SK-N-SH (cell line): ENCODE data around the gene SCNN1A. TPM values are rescaled to one million over a fixed set of nuclear protein-coding genes. Genes with fewer than 3 reads are reported as not detected.
A peak's percentile ranks its signal among the peaks of the same experiment; 100 is the strongest.

Experiments used
- CTCF ChIA-PET: fragments of 300-600, 350-600 bp; formaldehyde crosslinking; extraction: SDS; loops from one replicate; lab custom pipeline; 2021; lab: Yijun Ruan, JAX
- POLR2A ChIA-PET: fragments of 350-600 bp; sonication (Branson Sonifier 250); formaldehyde crosslinking; extraction: SDS; loops from one replicate; lab custom pipeline; 2020; ENCODE audit warnings: antibody characterized with exemption, inconsistent platforms; lab: Yijun Ruan, JAX
- DNase-seq: peaks from one replicate; pipeline ENCODE4 v3.0.0; 2012
- H2AFZ ChIP-seq: fragments of 200-600 bp; sonication (generic); 2 replicates; pipeline ENCODE4 v1.8.1; 2016; ENCODE audit warnings: antibody characterized with exemption, mild to moderate bottlenecking, low read depth
- H3F3A ChIP-seq: fragments of 200-600 bp; sonication (generic); replicated peaks from 2 replicates; pipeline ENCODE3; 2016; ENCODE audit warnings: antibody characterized with exemption, mild to moderate bottlenecking; ENCODE audit not compliant: insufficient read depth
- H3K27ac ChIP-seq, 2 experiments: fragments of 200-500 bp in 1 of 2; fragments of 200-600 bp in 1 of 2; sonication (Bioruptor generic) in 1 of 2; sonication (generic), shearing (Covaris generic) in 1 of 2; 2 replicates each; pipeline versions ENCODE4 v1.5.1 to v1.6.1; 2014 to 2016; ENCODE audit warnings: low read depth in 2 of 2, inconsistent platforms in 1 of 2, low read length in 1 of 2, mild to moderate bottlenecking in 1 of 2, mixed read lengths in 1 of 2
- H3K27me3 ChIP-seq: fragments of 200-600 bp; sonication (generic), shearing (Covaris generic); 2 replicates; pipeline ENCODE4 v1.6.1; 2016; ENCODE audit warnings: mixed run types; ENCODE audit not compliant: insufficient read depth
- H3K36me3 ChIP-seq, 2 experiments: fragments of 200-500 bp in 1 of 2; fragments of 200-600 bp in 1 of 2; sonication (Bioruptor generic) in 1 of 2; sonication (generic) in 1 of 2; replicated peaks in 1 of 2; 2 replicates each; pipeline versions ENCODE3 to v1.5.1; 2014 to 2016; ENCODE audit warnings: low read length in 1 of 2, mild to moderate bottlenecking in 1 of 2; ENCODE audit not compliant: insufficient read depth in 2 of 2, control insufficient read depth in 1 of 2
- H3K4me1 ChIP-seq, 2 experiments: fragments of 200-500 bp in 1 of 2; fragments of 200-600 bp in 1 of 2; sonication (Bioruptor generic) in 1 of 2; sonication (generic), shearing (Covaris generic) in 1 of 2; 2 replicates each; pipeline versions ENCODE4 v1.5.1 to v1.6.1; 2014 to 2016; ENCODE audit warnings: low read depth in 1 of 2, low read length in 1 of 2, mixed run types in 1 of 2; ENCODE audit not compliant: insufficient read depth in 2 of 2, control insufficient read depth in 1 of 2
- H3K4me2 ChIP-seq: fragments of 200-600 bp; sonication (generic), shearing (Covaris generic); 2 replicates; pipeline ENCODE4 v1.6.1; 2017; ENCODE audit warnings: mixed run types
- H3K4me3 ChIP-seq, 2 experiments: fragments of 200-500 bp in 1 of 2; fragments of 200-600 bp in 1 of 2; sonication (Bioruptor generic) in 1 of 2; sonication (generic), shearing (Covaris generic) in 1 of 2; 2 replicates each; pipeline versions ENCODE4 v1.5.1 to v1.8.1; 2014 to 2016; ENCODE audit warnings: low read depth in 2 of 2, inconsistent platforms in 1 of 2, low read length in 1 of 2, mild to moderate bottlenecking in 1 of 2, mixed read lengths in 1 of 2, moderate library complexity in 1 of 2
- H3K79me2 ChIP-seq: fragments of 200-600 bp; sonication (generic); 2 replicates; pipeline ENCODE4 v1.8.1; 2017; ENCODE audit warnings: mild to moderate bottlenecking; ENCODE audit not compliant: insufficient read depth
- H3K9ac ChIP-seq: fragments of 200-600 bp; sonication (generic); 2 replicates; pipeline ENCODE4 v1.6.1; 2017; ENCODE audit warnings: mixed run types
- H3K9me2 ChIP-seq: fragments of 200-600 bp; sonication (generic); 2 replicates; pipeline ENCODE4 v1.6.1; 2017; ENCODE audit warnings: mixed run types
- H3K9me3 ChIP-seq: fragments of 200-600 bp; sonication (generic); 2 replicates; pipeline ENCODE4 v1.6.1; 2017; ENCODE audit warnings: mixed run types, mild to moderate bottlenecking, moderate library complexity
- H4K20me1 ChIP-seq: fragments of 200-600 bp; sonication (generic); 2 replicates; pipeline ENCODE4 v1.6.1; 2017; ENCODE audit warnings: mild to moderate bottlenecking, mixed run types; ENCODE audit not compliant: insufficient read depth
- ELF1 ChIP-seq: IDR thresholded peaks from 2 replicates; pipeline ENCODE4 v1.4.0; 2012
- FOXJ3 ChIP-seq: sonication (generic); formaldehyde crosslinking; IDR thresholded peaks from 2 replicates; pipeline ENCODE4 v1.5.1; 2020; ENCODE audit warnings: mild to moderate bottlenecking, missing genetic modification reagents
- POLR2AphosphoS5 ChIP-seq: IDR thresholded peaks from 2 replicates; pipeline ENCODE4 v1.6.1; 2012; ENCODE audit warnings: low read depth, low read length
- RCOR1 ChIP-seq: fragments of 150-350 bp; IDR thresholded peaks from 2 replicates; pipeline ENCODE4 v1.6.1; 2017; ENCODE audit warnings: antibody characterized with exemption, low read length
- RFX5 ChIP-seq: IDR thresholded peaks from 2 replicates; pipeline ENCODE4 v1.6.1; 2012; ENCODE audit warnings: mild to moderate bottlenecking, improper control_type of control experiment, low read length
- YY1 ChIP-seq: IDR thresholded peaks from 2 replicates; pipeline ENCODE4 v1.4.0; 2012; ENCODE audit warnings: low read depth, mild to moderate bottlenecking
- WGBS: methylation state at CpG from one replicate; pipeline ENCODE4 v1.1.6; 2017; ENCODE audit warnings: low lambda C conversion rate; 5-methylcytosine and 5-hydroxymethylcytosine counted together
- polyA plus RNA-seq, 3 experiments: library from polyadenylated mRNA; depleted of rRNA; stranded (reverse); fragments of >200 nt; gene quantifications; 2 replicates each; pipeline ENCODE4 v1.2.3, GENCODE V29; 2012
- TF ChIP-seq, protein P1 (sequence below): IDR thresholded peaks from 2 replicates; pipeline ENCODE4; 2012
- TF ChIP-seq, protein P2 (sequence below): fragments of 200-600 bp; sonication (generic); IDR thresholded peaks from 2 replicates; pipeline ENCODE4 v1.6.1; 2017; ENCODE audit warnings: antibody characterized with exemption, mild to moderate bottlenecking, moderate library complexity

The SCNN1A gene
- polyA plus RNA-seq, 1 of the 3 experiments (the other 2 are of a cell fraction), result 1.6 TPM

DNA sequence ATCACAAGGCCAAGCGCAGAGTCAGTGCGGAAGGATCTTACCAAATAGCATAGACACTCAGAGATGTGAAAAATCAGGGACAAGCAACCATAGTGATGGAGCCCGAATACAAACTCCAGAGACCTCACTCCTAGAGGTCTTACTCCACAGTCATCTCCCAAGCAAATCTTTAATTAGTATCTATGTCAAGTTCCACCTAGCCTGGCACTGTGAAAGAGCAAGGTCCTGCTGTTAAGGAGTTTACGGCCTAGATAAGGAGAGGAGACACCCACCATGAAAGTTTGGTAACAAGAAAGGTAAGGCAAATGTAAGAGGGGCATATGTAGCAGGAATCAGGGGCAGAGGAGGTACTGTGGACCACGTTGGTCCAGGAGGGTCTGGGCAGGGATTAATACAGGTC lies 72.3 kb downstream of the SCNN1A start:
- no peak overlapping the region for H3K4me2 ChIP-seq
- WGBS, result 74% methylated on average over 5 of the region's 5 CpGs
- H2AFZ ChIP-seq, result no peak overlapping the region
- DNase-seq, result no peak
- POLR2A ChIA-PET, result no interaction called here
- CTCF ChIA-PET, result no interaction called here
- H3K4me1 ChIP-seq, result no peaks in the 10 kb centered on the region
- no peaks in the 10 kb centered on the region for H4K20me1 ChIP-seq
- TF ChIP-seq POLR2AphosphoS5 (no peak), YY1 (no peak), ELF1 (no peak), FOXJ3 (no peak)
- H3F3A ChIP-seq, result no peaks in the 10 kb centered on the region
- no peaks in the 10 kb centered on the region for H3K27me3 ChIP-seq
- H3K4me3 ChIP-seq, result no peak overlapping the region
- H3K9ac ChIP-seq, result no peak overlapping the region
- no peaks in the 10 kb centered on the region for H3K36me3 ChIP-seq
- H3K79me2 ChIP-seq, result no peaks in the 10 kb centered on the region
- H3K9me3 ChIP-seq, result no peaks in the 10 kb centered on the region
- no peak overlapping the region for H3K27ac ChIP-seq
- no peaks in the 10 kb centered on the region for H3K9me2 ChIP-seq

DNA sequence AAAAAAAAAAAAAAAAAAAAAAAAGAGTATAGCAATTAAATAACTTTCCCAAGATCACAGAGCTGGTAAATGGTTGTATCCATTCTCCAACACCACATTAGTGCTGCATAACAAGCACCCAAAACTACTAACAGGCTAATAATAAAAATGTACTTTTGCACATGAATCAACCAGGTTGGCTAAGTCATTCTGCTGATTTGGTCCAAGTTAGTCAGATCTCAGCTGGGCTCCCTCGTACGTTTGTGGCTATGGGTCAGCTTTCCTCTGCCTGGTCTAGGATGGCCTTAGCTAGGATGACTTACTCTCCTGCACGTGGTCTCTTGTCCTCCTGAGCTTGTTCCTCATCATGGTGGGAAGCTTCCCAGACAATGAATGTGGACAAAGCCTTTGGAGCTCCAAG lies 72.7 kb downstream of the SCNN1A start:
- no peaks in the 10 kb centered on the region for H3K9me3 ChIP-seq
- POLR2A ChIA-PET, result no interaction called here
- no peak overlapping the region for H3K27ac ChIP-seq
- WGBS, result 78% methylated on average over 3 of the region's 3 CpGs
- no peaks in the 10 kb centered on the region for H3K4me1 ChIP-seq
- TF ChIP-seq RCOR1 (no peak), POLR2AphosphoS5 (no peak), YY1 (no peak)
- TF ChIP-seq, protein P1, sequence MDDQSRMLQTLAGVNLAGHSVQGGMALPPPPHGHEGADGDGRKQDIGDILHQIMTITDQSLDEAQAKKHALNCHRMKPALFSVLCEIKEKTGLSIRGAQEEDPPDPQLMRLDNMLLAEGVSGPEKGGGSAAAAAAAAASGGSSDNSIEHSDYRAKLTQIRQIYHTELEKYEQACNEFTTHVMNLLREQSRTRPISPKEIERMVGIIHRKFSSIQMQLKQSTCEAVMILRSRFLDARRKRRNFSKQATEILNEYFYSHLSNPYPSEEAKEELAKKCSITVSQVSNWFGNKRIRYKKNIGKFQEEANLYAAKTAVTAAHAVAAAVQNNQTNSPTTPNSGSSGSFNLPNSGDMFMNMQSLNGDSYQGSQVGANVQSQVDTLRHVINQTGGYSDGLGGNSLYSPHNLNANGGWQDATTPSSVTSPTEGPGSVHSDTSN, result no peak
- no peaks in the 10 kb centered on the region for H3K79me2 ChIP-seq
- no peak overlapping the region for H3K9ac ChIP-seq
- CTCF ChIA-PET, result interaction anchor here (2.1 kb wide), 1 partner anchor 107 kb away, joined by 5 read pairs; no protein-coding TSS in a partner anchor
- no peaks in the 10 kb centered on the region for H4K20me1 ChIP-seq
- no peaks in the 10 kb centered on the region for H3K27me3 ChIP-seq
- no peaks in the 10 kb centered on the region for H3F3A ChIP-seq
- DNase-seq, result no peak
- no peak overlapping the region for H3K4me3 ChIP-seq
- H3K36me3 ChIP-seq, result no peaks in the 10 kb centered on the region
- H3K4me2 ChIP-seq, result no peak overlapping the region
- H3K9me2 ChIP-seq, result no peaks in the 10 kb centered on the region
- no peak overlapping the region for H2AFZ ChIP-seq

DNA sequence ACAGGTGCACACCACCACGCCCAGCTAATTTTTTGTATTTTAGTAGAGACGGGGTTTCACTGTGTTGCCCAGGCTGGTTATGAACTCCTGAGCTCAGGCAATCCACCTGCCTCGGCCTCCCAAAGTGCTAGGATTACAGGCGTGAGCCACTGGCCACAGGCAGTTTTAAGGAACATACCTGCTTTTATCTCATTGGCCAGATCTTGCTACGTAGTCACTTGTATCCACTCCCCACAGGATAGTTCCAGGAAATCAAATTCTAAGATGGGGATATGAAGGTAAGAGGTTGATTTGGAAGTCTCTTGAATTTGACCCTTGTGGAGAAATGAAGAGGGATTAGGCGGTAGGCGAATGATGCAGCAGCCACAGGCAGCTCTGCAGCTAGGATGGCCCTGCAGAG lies 73.6 kb downstream of the SCNN1A start:
- POLR2A ChIA-PET, result no interaction called here
- Histone ChIP-seq H3K4me1 (no peaks in the 10 kb centered on the region), H2AFZ (no peak overlapping the region), H3K36me3 (no peaks in the 10 kb centered on the region), H3K4me2 (no peak overlapping the region), H3K27ac (no peak overlapping the region), H3K4me3 (no peak overlapping the region), H3K79me2 (no peaks in the 10 kb centered on the region), H4K20me1 (no peaks in the 10 kb centered on the region), H3K27me3 (no peaks in the 10 kb centered on the region), H3K9ac (no peak overlapping the region), H3K9me3 (no peaks in the 10 kb centered on the region), H3F3A (no peaks in the 10 kb centered on the region), H3K9me2 (no peaks in the 10 kb centered on the region)
- peak; percentile 85 for TF ChIP-seq RFX5
- TF ChIP-seq, protein P2, sequence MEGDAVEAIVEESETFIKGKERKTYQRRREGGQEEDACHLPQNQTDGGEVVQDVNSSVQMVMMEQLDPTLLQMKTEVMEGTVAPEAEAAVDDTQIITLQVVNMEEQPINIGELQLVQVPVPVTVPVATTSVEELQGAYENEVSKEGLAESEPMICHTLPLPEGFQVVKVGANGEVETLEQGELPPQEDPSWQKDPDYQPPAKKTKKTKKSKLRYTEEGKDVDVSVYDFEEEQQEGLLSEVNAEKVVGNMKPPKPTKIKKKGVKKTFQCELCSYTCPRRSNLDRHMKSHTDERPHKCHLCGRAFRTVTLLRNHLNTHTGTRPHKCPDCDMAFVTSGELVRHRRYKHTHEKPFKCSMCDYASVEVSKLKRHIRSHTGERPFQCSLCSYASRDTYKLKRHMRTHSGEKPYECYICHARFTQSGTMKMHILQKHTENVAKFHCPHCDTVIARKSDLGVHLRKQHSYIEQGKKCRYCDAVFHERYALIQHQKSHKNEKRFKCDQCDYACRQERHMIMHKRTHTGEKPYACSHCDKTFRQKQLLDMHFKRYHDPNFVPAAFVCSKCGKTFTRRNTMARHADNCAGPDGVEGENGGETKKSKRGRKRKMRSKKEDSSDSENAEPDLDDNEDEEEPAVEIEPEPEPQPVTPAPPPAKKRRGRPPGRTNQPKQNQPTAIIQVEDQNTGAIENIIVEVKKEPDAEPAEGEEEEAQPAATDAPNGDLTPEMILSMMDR, result no peak
- WGBS, result 88% methylated on average over 7 of the region's 7 CpGs
- CTCF ChIA-PET, result interaction anchor here (2.1 kb wide), 1 partner anchor 106 kb away, joined by 5 read pairs; no protein-coding TSS in a partner anchor
- DNase-seq, result no peak
